Activated CD4-positive, alpha-beta T cell treated with anti-CD3 and anti-CD28 coated beads for 36 hours (primary cell): ENCODE measurements around the gene SEC22C. TPM values are rescaled to one million over a fixed set of nuclear protein-coding genes. Genes with fewer than 3 reads are reported as not detected.

Source experiments
- ATAC-seq: fragments of 200-7000 bp; cut with Tn5 transposase; one replicate; pipeline ENCODE4 v1.10.0; 2021; ENCODE audit warnings: mild to moderate bottlenecking, moderate library complexity
- CTCF ChIA-PET: fragments of 350-600 bp; sonication (Branson Sonifier 250); formaldehyde crosslinking; loops from one replicate; lab custom pipeline; 2021; ENCODE audit warnings: antibody characterized with exemption; lab: Charles Lee
- POLR2A ChIA-PET: fragments of 350-600 bp; sonication (Branson Sonifier 250); formaldehyde crosslinking; loops from one replicate; lab custom pipeline; 2021; ENCODE audit warnings: antibody characterized with exemption, inconsistent platforms; lab: Charles Lee
- DNase-seq: peaks from one replicate; pipeline ENCODE4 v3.0.0-alpha.2; 2020
- H3K27ac Mint-ChIP-seq: one replicate; pipeline ENCODE4 v1.8.0; 2021; ENCODE audit warnings: mixed read lengths
- H3K27me3 Mint-ChIP-seq: one replicate; pipeline ENCODE4 v1.8.0; 2021; ENCODE audit warnings: mixed read lengths
- H3K36me3 Mint-ChIP-seq: one replicate; pipeline ENCODE4 v1.8.0; 2021; ENCODE audit warnings: low read depth, mixed read lengths
- H3K4me1 Mint-ChIP-seq: one replicate; pipeline ENCODE4 v1.8.0; 2021; ENCODE audit warnings: mixed read lengths
- H3K4me3 Mint-ChIP-seq: one replicate; pipeline ENCODE4 v1.8.0; 2021; ENCODE audit warnings: mild to moderate bottlenecking, moderate library complexity, mixed read lengths
- H3K9me3 Mint-ChIP-seq: one replicate; pipeline ENCODE4 v1.8.0; 2021; ENCODE audit warnings: low read depth, mixed read lengths
- intact Hi-C, 2 experiments: fragments of 100-400 bp; cut with DNase I in 1 of 2; cut with micrococcal nuclease in 1 of 2; formaldehyde crosslinking; loops; one replicate each; pipeline versions ENCODE4 v1.14.2 to v1.15.1; 2022 to 2024; cut with DNase I, micrococcal nuclease
- total RNA-seq, 2 experiments: library from RNA; stranded (reverse); gene quantifications; one replicate each; pipeline ENCODE4 v1.2.3, GENCODE V29; 2021

Gene SEC22C
- total RNA-seq, 2 experiments from 2014 or later = 34.2 to 42.5 TPM

GRCh38 chr3:42500909-42501308 lies 80.9 kb downstream of the SEC22C start:
- ChIA-PET POLR2A (no interaction called here), CTCF (interaction anchor here (0.7 to 4.2 kb wide), 19 partner anchors 9 to 819 kb away, joined by 3 to 51 read pairs (median 6); no protein-coding TSS in a partner anchor)
- intact Hi-C loops = loop anchor here (1.0 to 5.0 kb wide), 5 partner anchors 35 to 786 kb away; partner anchors contain the start of genes SNRK (in 1 of the 2) and ULK4 (in 1 of the 2)
- no peaks in the 10 kb centered on the region for H3K9me3 Mint-ChIP-seq
- DNase-seq (no peak), ATAC-seq (no peak)
- peaks cover 16% of the 10 kb centered on the region for H3K27me3 Mint-ChIP-seq
- no peaks in the 10 kb centered on the region for H3K36me3 Mint-ChIP-seq
- H3K27ac Mint-ChIP-seq = no peak overlapping the region
- H3K4me3 Mint-ChIP-seq = no peak overlapping the region
- H3K4me1 Mint-ChIP-seq = peaks cover 31% of the 10 kb centered on the region

- Mint-ChIP-seq H3K27ac (no peak overlapping the region), H3K4me3 (no peak overlapping the region), H3K27me3 (peaks cover 16% of the 10 kb centered on the region), H3K4me1 (peaks cover 31% of the 10 kb centered on the region), H3K36me3 (no peaks in the 10 kb centered on the region), H3K9me3 (no peaks in the 10 kb centered on the region)
- POLR2A ChIA-PET = interaction anchor here (0.6 kb wide), 1 partner anchor 308 kb away, joined by 4 read pairs; no protein-coding TSS in a partner anchor
- intact Hi-C loops = loop anchor here in 1 of 2 experiments (2.0 to 5.0 kb wide), 4 partner anchors 245 to 787 kb away; partner anchors contain the start of genes SNRK and ULK4
- CTCF ChIA-PET = interaction anchor here (0.8 to 4.2 kb wide), 3 partner anchors 35 to 49 kb away, joined by 7 to 51 read pairs (median 41); no protein-coding TSS in a partner anchor
- ATAC-seq = no peak
- no peak for DNase-seq
Measured at GRCh38 chr3:42500091-42500490, 81.7 kb downstream of the SEC22C start.

- no peak for ATAC-seq
- intact Hi-C loops = no loop called here
- CTCF ChIA-PET = interaction anchor here (0.6 kb wide), 1 partner anchor 37 kb away, joined by 3 read pairs; no protein-coding TSS in a partner anchor
Measured at GRCh38 chr3:42499478-42499871, 82.3 kb downstream of the SEC22C start.

GRCh38 chr3:42498791-42499477 lies 82.8 kb downstream of the SEC22C start:
- peaks cover 26% of the 10 kb centered on the region for H3K4me1 Mint-ChIP-seq
- CTCF ChIA-PET = interaction anchor here (0.6 to 0.9 kb wide), 2 partner anchors 38 to 43 kb away, joined by 3 read pairs; no protein-coding TSS in a partner anchor
- peak; percentile 67 for DNase-seq
- no peaks in the 10 kb centered on the region for H3K9me3 Mint-ChIP-seq
- no peak overlapping the region for H3K4me3 Mint-ChIP-seq
- H3K36me3 Mint-ChIP-seq = no peaks in the 10 kb centered on the region
- peaks cover 16% of the 10 kb centered on the region for H3K27me3 Mint-ChIP-seq
- intact Hi-C loops = no loop called here
- peak; percentile 20 for ATAC-seq
- H3K27ac Mint-ChIP-seq = no peak overlapping the region
- POLR2A ChIA-PET = no interaction called here

More at GRCh38 chr3:42499478-42499871, 82.3 kb downstream of the SEC22C start:
- Mint-ChIP-seq H3K4me1 (peaks cover 31% of the 10 kb centered on the region), H3K27ac (no peak overlapping the region), H3K4me3 (no peak overlapping the region), H3K9me3 (no peaks in the 10 kb centered on the region), H3K27me3 (peaks cover 16% of the 10 kb centered on the region), H3K36me3 (no peaks in the 10 kb centered on the region)
- DNase-seq = no peak
- POLR2A ChIA-PET = no interaction called here

GRCh38 chr3:42498034-42498433 lies 83.7 kb downstream of the SEC22C start:
- H3K9me3 Mint-ChIP-seq = no peaks in the 10 kb centered on the region
- no peak overlapping the region for H3K27ac Mint-ChIP-seq
- no peak overlapping the region for H3K4me3 Mint-ChIP-seq
- ATAC-seq = no peak
- POLR2A ChIA-PET = no interaction called here
- DNase-seq = no peak
- intact Hi-C loops = no loop called here
- H3K36me3 Mint-ChIP-seq = no peaks in the 10 kb centered on the region
- CTCF ChIA-PET = interaction anchor here (0.9 kb wide), 1 partner anchor 44 kb away, joined by 3 read pairs; no protein-coding TSS in a partner anchor
- peaks cover 16% of the 10 kb centered on the region for H3K27me3 Mint-ChIP-seq
- H3K4me1 Mint-ChIP-seq = peaks cover 17% of the 10 kb centered on the region

Other genes with a start within 250 kb of the SEC22C start
- not detected for gene LYZL4, start 171.4 kb downstream of the SEC22C start, total RNA-seq
- 1 to 10 TPM; 6.6 to 6.7 TPM for gene VIPR1, start 79.3 kb downstream of the SEC22C start, total RNA-seq
- gene SS18L2, start 8.9 kb upstream of the SEC22C start, total RNA-seq = 10 to 100 TPM; 42.0 to 54.5 TPM
- 10 to 100 TPM; 50.8 to 59.2 TPM for gene NKTR, start 18.7 kb upstream of the SEC22C start, total RNA-seq
- under 1 TPM; 0.60 to 0.62 TPM for gene ZBTB47, start 71.7 kb upstream of the SEC22C start, total RNA-seq
- not detected for gene KLHL40, start 103.6 kb upstream of the SEC22C start, total RNA-seq
- not detected for gene HHATL, start 120.8 kb upstream of the SEC22C start, total RNA-seq
- gene CCDC13, start 191.3 kb upstream of the SEC22C start, total RNA-seq = under 1 TPM; 0.46 to 0.63 TPM
- gene HIGD1A, start 222.5 kb upstream of the SEC22C start, total RNA-seq = 10 to 100 TPM; 74.9 to 77.8 TPM
- gene ACKR2, start 227.5 kb upstream of the SEC22C start, total RNA-seq = under 1 TPM; 0.64 to 0.65 TPM